ENCODE measurements around the gene PKP4.

PKP4 gene

GRCh38 chr2:158511706-158512105 lies 55.0 kb downstream of the PKP4 start:
- TF ChIP-seq MYC (IDR thresholded peaks at IDR 0.05; ENCODE audit: low read depth, low read length) (no peak), POLR2A (IDR thresholded peaks at IDR 0.05; ENCODE audit: extremely low read depth, insufficient read length) (no peak)
- TF ChIP-seq, protein P1, sequence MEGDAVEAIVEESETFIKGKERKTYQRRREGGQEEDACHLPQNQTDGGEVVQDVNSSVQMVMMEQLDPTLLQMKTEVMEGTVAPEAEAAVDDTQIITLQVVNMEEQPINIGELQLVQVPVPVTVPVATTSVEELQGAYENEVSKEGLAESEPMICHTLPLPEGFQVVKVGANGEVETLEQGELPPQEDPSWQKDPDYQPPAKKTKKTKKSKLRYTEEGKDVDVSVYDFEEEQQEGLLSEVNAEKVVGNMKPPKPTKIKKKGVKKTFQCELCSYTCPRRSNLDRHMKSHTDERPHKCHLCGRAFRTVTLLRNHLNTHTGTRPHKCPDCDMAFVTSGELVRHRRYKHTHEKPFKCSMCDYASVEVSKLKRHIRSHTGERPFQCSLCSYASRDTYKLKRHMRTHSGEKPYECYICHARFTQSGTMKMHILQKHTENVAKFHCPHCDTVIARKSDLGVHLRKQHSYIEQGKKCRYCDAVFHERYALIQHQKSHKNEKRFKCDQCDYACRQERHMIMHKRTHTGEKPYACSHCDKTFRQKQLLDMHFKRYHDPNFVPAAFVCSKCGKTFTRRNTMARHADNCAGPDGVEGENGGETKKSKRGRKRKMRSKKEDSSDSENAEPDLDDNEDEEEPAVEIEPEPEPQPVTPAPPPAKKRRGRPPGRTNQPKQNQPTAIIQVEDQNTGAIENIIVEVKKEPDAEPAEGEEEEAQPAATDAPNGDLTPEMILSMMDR (IDR thresholded peaks at IDR 0.05; ENCODE audit: low read depth, low read length): no peak
- TF ChIP-seq, protein P2, sequence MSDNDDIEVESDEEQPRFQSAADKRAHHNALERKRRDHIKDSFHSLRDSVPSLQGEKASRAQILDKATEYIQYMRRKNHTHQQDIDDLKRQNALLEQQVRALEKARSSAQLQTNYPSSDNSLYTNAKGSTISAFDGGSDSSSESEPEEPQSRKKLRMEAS (IDR thresholded peaks at IDR 0.05; ENCODE audit: low read depth, low read length): no peak
- no peak overlapping the region for H3K4me3 ChIP-seq (ENCODE audit: low read depth, low read length)
- DNase-seq (ENCODE audit: low read depth): no peak

- no peak for TF ChIP-seq MYC (IDR thresholded peaks at IDR 0.05; ENCODE audit: low read depth, low read length)
- TF ChIP-seq, protein P2 (IDR thresholded peaks at IDR 0.05; ENCODE audit: low read depth, low read length): no peak
- TF ChIP-seq POLR2A (IDR thresholded peaks at IDR 0.05; ENCODE audit: extremely low read depth, insufficient read length): no peak
- TF ChIP-seq, protein P1 (IDR thresholded peaks at IDR 0.05; ENCODE audit: low read depth, low read length): no peak
Observed at GRCh38 chr2:158512323-158512722, 55.6 kb downstream of the PKP4 start.

GRCh38 chr2:158513841-158514240 lies 57.1 kb downstream of the PKP4 start:
- no peak for DNase-seq (ENCODE audit: low read depth)
- TF ChIP-seq, protein P2 (IDR thresholded peaks at IDR 0.05; ENCODE audit: low read depth, low read length): no peak
- TF ChIP-seq MYC (IDR thresholded peaks at IDR 0.05; ENCODE audit: low read depth, low read length) (no peak), POLR2A (IDR thresholded peaks at IDR 0.05; ENCODE audit: extremely low read depth, insufficient read length) (no peak)
- TF ChIP-seq, protein P1 (IDR thresholded peaks at IDR 0.05; ENCODE audit: low read depth, low read length): no peak

More at GRCh38 chr2:158512323-158512722, 55.6 kb downstream of the PKP4 start:
- no peak for DNase-seq (ENCODE audit: low read depth)
- no peak overlapping the region for H3K4me3 ChIP-seq (ENCODE audit: low read depth, low read length)

DNA sequence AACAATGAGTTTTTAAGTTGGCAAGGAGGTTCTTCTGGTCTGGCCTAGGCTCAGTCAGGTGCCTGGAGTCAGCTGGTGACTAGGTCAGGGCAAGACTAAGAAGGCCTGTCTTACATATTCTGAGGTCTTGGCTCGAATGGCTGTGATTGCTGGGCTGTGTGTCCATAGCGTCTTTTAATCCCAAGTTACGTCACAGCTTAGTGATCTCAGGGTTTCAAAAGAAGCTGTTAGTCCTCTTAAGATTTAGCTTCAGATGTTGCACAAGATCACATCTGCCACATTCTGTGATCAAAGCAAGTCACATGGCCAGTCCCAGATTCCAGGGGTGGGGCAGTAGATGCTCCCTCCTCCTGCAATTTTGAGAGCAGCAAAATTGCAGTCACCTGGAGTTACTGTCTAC lies 61.3 kb downstream of the PKP4 start:
- DNase-seq (ENCODE audit: low read depth): peak; percentile 49
- H3K4me3 ChIP-seq (ENCODE audit: low read depth, low read length): no peak overlapping the region
- TF ChIP-seq, protein P2 (IDR thresholded peaks at IDR 0.05; ENCODE audit: low read depth, low read length): peak; percentile 40; the same call in 1 of the 2 replicates
- TF ChIP-seq MYC (IDR thresholded peaks at IDR 0.05; ENCODE audit: low read depth, low read length): no peak
- TF ChIP-seq, protein P1 (IDR thresholded peaks at IDR 0.05; ENCODE audit: low read depth, low read length): no peak

More at GRCh38 chr2:158513841-158514240, 57.1 kb downstream of the PKP4 start:
- no peak overlapping the region for H3K4me3 ChIP-seq (ENCODE audit: low read depth, low read length)

- H3K4me3 ChIP-seq (ENCODE audit: low read depth, low read length): no peak overlapping the region
- DNase-seq (ENCODE audit: low read depth): no peak
- TF ChIP-seq POLR2A (IDR thresholded peaks at IDR 0.05; ENCODE audit: extremely low read depth, insufficient read length): no peak
- no peak for TF ChIP-seq MYC (IDR thresholded peaks at IDR 0.05; ENCODE audit: low read depth, low read length)
- TF ChIP-seq, protein P2 (IDR thresholded peaks at IDR 0.05; ENCODE audit: low read depth, low read length): no peak
- TF ChIP-seq, protein P1 (IDR thresholded peaks at IDR 0.05; ENCODE audit: low read depth, low read length): no peak
Observed at GRCh38 chr2:158519481-158519880, 62.7 kb downstream of the PKP4 start.
